Osteocyte (in vitro differentiated cells): ENCODE results near the gene IGFL4. TPM values are rescaled to one million over a fixed set of nuclear protein-coding genes. Genes with fewer than 3 reads are reported as not detected.

Experiments
- DNase-seq: peaks from one replicate; pipeline ENCODE4 v3.0.0; 2021; ENCODE audit warnings: mixed read lengths; ENCODE audit not compliant: unreplicated experiment; ENCODE audit errors: extremely low spot score
- H3K27ac Mint-ChIP-seq: one replicate; pipeline ENCODE4 v1.8.0; 2021; ENCODE audit warnings: mild to moderate bottlenecking, mixed read lengths; ENCODE audit not compliant: unreplicated experiment
- H3K27me3 Mint-ChIP-seq: one replicate; pipeline ENCODE4 v1.8.0; 2021; ENCODE audit warnings: mixed read lengths; ENCODE audit not compliant: unreplicated experiment
- H3K36me3 Mint-ChIP-seq: one replicate; pipeline ENCODE4 v1.8.0; 2021; ENCODE audit warnings: mixed read lengths; ENCODE audit not compliant: unreplicated experiment
- H3K4me1 Mint-ChIP-seq: one replicate; pipeline ENCODE4 v1.8.0; 2021; ENCODE audit warnings: mixed read lengths; ENCODE audit not compliant: unreplicated experiment
- H3K4me3 Mint-ChIP-seq: one replicate; pipeline ENCODE4 v1.8.0; 2021; ENCODE audit warnings: mild to moderate bottlenecking, moderate library complexity, mixed read lengths; ENCODE audit not compliant: unreplicated experiment
- H3K9me3 Mint-ChIP-seq: one replicate; pipeline ENCODE4 v1.8.0; 2021; ENCODE audit warnings: mixed read lengths; ENCODE audit not compliant: unreplicated experiment
- CTCF ChIP-seq: fragments of 200-600 bp; sonication (generic); IDR thresholded peaks from 2 replicates; pipeline ENCODE4 v1.5.0; 2021; ENCODE audit warnings: antibody characterized with exemption, mild to moderate bottlenecking, moderate library complexity
- total RNA-seq: library from RNA; stranded (reverse); gene quantifications from 2 replicates; pipeline ENCODE4 v1.2.1, GENCODE V29; 2021

The IGFL4 gene
- total RNA-seq, 1 donor from 2014 or later: not detected

GRCh38 chr19:46077815-46078167 lies 37.0 kb upstream of the IGFL4 start:
- Mint-ChIP-seq H3K36me3 (no peaks in the 10 kb centered on the region), H3K4me3 (no peak overlapping the region), H3K27me3 (peaks cover 60% of the 10 kb centered on the region), H3K4me1 (peaks cover 21% of the 10 kb centered on the region), H3K27ac (no peak overlapping the region), H3K9me3 (no peaks in the 10 kb centered on the region)
- TF ChIP-seq CTCF: no peak
- DNase-seq: no peak

- Mint-ChIP-seq H3K4me3 (no peak overlapping the region), H3K9me3 (no peaks in the 10 kb centered on the region), H3K4me1 (peaks cover 19% of the 10 kb centered on the region), H3K27me3 (peaks cover 60% of the 10 kb centered on the region), H3K27ac (no peak overlapping the region), H3K36me3 (no peaks in the 10 kb centered on the region)
- DNase-seq: no peak
- TF ChIP-seq CTCF: peak; percentile 99
These were observed 36.4 kb upstream of the IGFL4 start for GRCh38 chr19:46076951-46077814.

- Mint-ChIP-seq H3K4me3 (no peak overlapping the region), H3K27ac (no peak overlapping the region), H3K4me1 (peaks cover 18% of the 10 kb centered on the region), H3K27me3 (peaks cover 61% of the 10 kb centered on the region), H3K9me3 (no peaks in the 10 kb centered on the region), H3K36me3 (no peaks in the 10 kb centered on the region)
- no peak for DNase-seq
- TF ChIP-seq CTCF: no peak
These were observed 35.5 kb upstream of the IGFL4 start for GRCh38 chr19:46076031-46076880.

- no peak for DNase-seq
- H3K27ac Mint-ChIP-seq: no peak overlapping the region
- H3K27me3 Mint-ChIP-seq: peaks cover 82% of the 10 kb centered on the region
- H3K36me3 Mint-ChIP-seq: no peaks in the 10 kb centered on the region
- TF ChIP-seq CTCF: no peak
- H3K4me1 Mint-ChIP-seq: peaks cover 11% of the 10 kb centered on the region
- no peaks in the 10 kb centered on the region for H3K9me3 Mint-ChIP-seq
- no peak overlapping the region for H3K4me3 Mint-ChIP-seq
These were observed 32.6 kb upstream of the IGFL4 start for GRCh38 chr19:46073268-46073922.
